ENCODE measurements around the gene SNRNP27.
"Not testable (repeated sequence)": the region's sequence is repeated elsewhere in the genome, so short reads cannot be mapped to it uniquely, and the experiment has no call there.

SNRNP27 gene

DNA sequence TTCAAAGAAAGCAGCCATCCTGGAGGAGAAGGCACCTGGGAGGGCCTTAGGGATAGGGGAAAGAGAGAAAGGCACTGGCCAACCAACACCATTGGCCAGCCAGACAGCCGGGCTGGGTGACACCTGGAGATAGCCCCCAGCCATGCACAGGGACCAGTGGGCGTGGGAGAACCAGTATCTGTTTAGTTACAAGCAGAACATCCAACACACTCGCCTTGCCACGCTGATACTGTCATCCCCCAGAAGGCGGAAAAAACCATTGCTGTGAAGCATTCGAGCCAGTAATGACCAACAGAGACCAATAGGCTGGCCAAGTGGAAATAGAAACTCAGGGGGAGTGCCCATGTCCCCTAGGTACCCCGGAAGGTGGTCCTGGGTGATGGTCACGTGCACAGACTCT, 52.2 kb downstream of the SNRNP27 start:
- Histone ChIP-seq H3K9me3 (ENCODE audit: control insufficient read depth in 5 of 5, low read length in 5 of 5) (no peaks in the 10 kb centered on the region), H3K9ac (ENCODE audit: low read length in 5 of 5) (no peak overlapping the region), H3K4me1 (ENCODE audit: control insufficient read depth in 5 of 5, insufficient read depth in 5 of 5, low read length in 5 of 5) (peaks cover 0 to 13% (median 4%) of the 10 kb centered on the region in 5 donors), H3K4me3 (ENCODE audit: low read depth in 1 of 5, low read length in 5 of 5) (no peak overlapping the region), H3K27ac (ENCODE audit: low read depth, low read length) (no peak overlapping the region), H3K36me3 (ENCODE audit: control insufficient read depth in 5 of 5, insufficient read depth in 5 of 5, low read length in 5 of 5) (peaks cover 11 to 24% (median 14%) of the 10 kb centered on the region in 5 donors), H3K27me3 (ENCODE audit: control insufficient read depth in 5 of 5, insufficient read depth in 4 of 5, low read length in 5 of 5) (peaks cover 0 to 5% (median 0%) of the 10 kb centered on the region in 5 donors)

DNA sequence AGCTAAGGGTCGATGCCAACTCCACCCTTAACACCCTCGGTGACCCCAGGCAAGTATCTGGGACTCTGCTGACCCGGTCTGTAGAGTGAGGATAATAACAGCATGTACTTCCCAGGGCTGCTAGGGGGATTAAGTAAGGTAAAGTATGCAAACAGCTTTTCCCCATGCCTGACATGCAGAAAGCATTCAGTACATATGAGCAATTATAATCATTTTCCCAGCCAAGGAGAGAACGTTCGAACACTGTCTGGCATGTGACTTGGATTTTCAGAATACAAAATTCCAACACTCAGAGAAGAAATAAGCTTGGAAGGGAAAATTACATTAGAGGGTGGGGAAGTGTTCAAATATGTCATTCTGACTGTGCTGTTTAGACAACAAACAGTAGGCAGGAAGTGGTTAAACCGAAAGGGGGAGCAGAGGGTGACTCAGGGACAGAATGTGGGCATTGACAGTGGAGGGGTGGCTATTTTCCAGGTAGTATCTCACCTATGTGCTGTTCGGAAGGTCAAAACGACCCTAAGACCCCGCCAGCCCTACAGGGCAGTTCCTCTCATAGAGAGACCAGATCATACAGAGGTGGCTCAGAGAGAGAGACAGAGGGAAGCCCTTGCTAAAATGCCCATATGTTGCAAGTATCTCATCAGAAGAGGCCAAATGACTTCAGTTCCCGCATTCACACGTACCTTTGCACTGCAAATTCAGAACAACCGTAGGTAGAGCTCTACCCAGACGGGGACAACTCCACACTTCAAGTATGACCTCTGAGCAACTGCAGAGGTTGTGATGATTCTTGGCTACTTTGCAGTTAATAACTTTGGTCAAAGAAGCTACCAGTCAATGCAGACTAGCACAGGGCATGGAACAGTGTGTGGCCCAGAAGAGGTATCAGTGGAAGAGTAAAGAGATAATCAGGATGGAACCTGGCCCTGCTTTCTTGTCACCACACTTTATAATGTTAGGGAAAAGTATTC, 52.9 kb downstream of the SNRNP27 start:
- H3K9me3 ChIP-seq (ENCODE audit: control insufficient read depth in 5 of 5, low read length in 5 of 5): no peaks in the 10 kb centered on the region
- H3K27me3 ChIP-seq (ENCODE audit: control insufficient read depth in 5 of 5, insufficient read depth in 4 of 5, low read length in 5 of 5): peaks cover 0 to 5% (median 0%) of the 10 kb centered on the region in 5 donors
- no peak overlapping the region for H3K4me3 ChIP-seq (ENCODE audit: low read depth in 1 of 5, low read length in 5 of 5)
- H3K4me1 ChIP-seq (ENCODE audit: control insufficient read depth in 5 of 5, insufficient read depth in 5 of 5, low read length in 5 of 5): peaks cover 0 to 13% (median 4%) of the 10 kb centered on the region in 5 donors
- no peak overlapping the region for H3K9ac ChIP-seq (ENCODE audit: low read length in 5 of 5)
- H3K36me3 ChIP-seq (ENCODE audit: control insufficient read depth in 5 of 5, insufficient read depth in 5 of 5, low read length in 5 of 5): peaks cover 11 to 20% (median 12%) of the 10 kb centered on the region in 5 donors
- no peak overlapping the region for H3K27ac ChIP-seq (ENCODE audit: low read depth, low read length)

DNA sequence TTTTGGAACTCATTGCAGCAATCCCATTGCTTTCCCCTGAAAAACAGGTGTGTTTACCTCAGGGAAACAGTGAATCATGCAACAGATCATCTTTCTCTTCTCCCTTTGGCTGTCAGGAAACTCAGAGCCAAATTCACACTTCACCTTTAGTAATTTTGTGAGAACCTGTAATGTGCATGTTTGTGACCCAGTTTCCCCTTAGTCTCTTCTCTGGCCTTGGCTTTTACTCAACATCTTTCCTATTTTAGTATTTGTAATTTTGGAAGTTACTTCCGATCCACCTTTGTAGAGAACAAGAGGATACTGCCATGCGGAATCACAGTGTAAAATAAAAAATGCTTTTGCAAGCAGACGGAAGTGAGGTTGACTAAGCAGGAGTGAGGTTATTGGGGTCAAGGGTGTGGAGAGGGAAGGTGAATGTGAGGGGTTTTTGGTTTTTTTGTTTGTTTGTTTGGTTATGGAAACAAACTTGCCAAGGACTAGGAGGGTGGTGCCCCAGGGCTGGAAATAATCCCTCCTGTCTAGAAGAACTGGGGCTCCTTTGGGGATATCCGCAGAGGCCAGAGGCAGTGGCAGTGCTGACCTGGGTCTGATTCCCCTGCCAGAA, 53.7 kb downstream of the SNRNP27 start:
- Histone ChIP-seq H3K9ac (ENCODE audit: low read length in 5 of 5) (no peak overlapping the region), H3K9me3 (ENCODE audit: control insufficient read depth in 5 of 5, low read length in 5 of 5) (no peaks in the 10 kb centered on the region), H3K4me3 (ENCODE audit: low read depth in 1 of 5, low read length in 5 of 5) (no peak overlapping the region), H3K27ac (ENCODE audit: low read depth, low read length) (no peak overlapping the region), H3K27me3 (ENCODE audit: control insufficient read depth in 5 of 5, insufficient read depth in 4 of 5, low read length in 5 of 5) (peaks cover 0 to 5% (median 0%) of the 10 kb centered on the region in 5 donors), H3K4me1 (ENCODE audit: control insufficient read depth in 5 of 5, insufficient read depth in 5 of 5, low read length in 5 of 5) (peaks cover 0 to 13% (median 4%) of the 10 kb centered on the region in 5 donors), H3K36me3 (ENCODE audit: control insufficient read depth in 5 of 5, insufficient read depth in 5 of 5, low read length in 5 of 5) (peaks cover 4 to 13% (median 11%) of the 10 kb centered on the region in 5 donors)

DNA sequence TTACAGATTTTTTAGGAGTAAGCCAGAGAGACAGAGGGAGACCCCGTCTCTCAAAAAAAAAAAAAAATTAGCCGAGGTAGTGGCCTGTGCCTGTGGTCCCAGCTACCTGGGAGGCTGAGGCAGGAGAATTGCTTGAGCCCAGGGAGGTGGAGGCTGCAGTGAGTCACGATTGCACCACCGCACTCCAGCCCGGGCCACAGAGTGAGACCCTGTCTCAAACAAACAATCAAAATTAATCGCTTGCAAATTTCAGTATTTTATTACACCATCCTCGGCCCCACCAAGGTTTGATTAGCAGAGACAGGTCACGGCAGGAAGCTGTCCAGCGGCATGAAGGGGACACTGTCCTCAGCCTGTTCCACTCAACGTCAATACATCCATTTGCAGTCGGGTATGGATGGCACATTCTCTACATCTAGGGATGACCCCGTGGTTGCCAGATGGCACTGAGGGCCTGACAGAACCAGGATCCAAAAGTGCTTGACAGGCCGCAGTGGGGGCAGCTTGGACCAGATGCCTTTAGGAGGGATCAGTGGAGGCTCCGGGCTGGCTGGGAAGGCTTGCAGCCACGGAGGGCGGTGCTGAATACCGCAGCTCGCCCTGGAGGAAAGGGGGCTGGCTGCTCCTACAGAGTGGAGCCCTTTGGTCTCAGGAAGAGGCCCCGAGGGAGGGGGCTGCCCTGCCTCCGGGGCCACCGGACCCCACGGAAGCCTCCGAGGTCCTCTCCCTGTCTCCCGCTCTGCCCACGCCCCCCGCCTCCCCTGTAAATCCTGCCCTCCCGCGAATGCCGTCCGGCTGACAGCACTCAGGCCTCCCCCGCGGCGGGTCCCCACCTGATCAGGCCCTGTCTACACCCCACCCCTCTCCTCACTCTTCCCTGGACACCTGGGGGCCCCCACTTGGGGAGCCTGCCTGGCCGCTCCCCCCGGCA, 54.5 kb downstream of the SNRNP27 start:
- Histone ChIP-seq H3K4me3 (ENCODE audit: low read depth in 1 of 5, low read length in 5 of 5) (no peak overlapping the region), H3K9ac (ENCODE audit: low read length in 5 of 5) (peak overlapping the region in 1 of 5 donors; percentile 18)

DNA sequence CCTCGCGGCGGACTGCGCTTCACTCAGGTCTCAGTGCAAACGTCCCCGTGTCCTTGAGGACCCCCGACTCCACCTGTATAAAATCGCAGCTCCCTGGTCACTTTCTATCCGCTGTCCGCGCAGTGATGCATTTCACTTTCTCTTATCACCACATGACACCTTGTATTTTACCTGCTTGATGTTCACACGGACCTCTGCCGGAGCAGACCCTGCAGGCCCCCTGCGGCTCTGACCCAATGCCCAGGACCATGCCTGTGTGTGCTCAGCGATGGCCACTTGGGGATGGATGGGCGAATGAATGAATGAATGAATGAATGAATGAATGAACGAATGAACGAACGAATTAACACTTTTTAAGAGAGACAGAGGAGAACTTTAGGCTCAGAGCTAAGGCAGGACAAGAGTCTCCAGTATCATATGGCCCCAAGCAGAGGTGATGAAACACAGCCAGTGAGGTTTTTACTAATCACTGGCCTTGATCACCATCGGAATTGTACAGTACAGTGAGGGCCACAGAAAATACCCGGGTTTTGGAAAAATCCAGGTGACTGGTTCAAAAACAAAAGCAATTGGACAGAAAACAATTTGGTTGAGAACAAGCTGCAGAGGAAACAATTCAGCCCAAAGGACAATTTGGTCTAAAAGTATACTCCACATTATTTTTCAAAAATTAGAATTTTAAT, 55.3 kb downstream of the SNRNP27 start:
- Histone ChIP-seq H3K9ac (ENCODE audit: low read length in 5 of 5) (no peak overlapping the region), H3K27me3 (ENCODE audit: control insufficient read depth in 5 of 5, insufficient read depth in 4 of 5, low read length in 5 of 5) (peaks cover 0 to 5% (median 0%) of the 10 kb centered on the region in 5 donors), H3K27ac (ENCODE audit: low read depth, low read length) (no peak overlapping the region), H3K4me3 (ENCODE audit: low read depth in 1 of 5, low read length in 5 of 5) (no peak overlapping the region), H3K36me3 (ENCODE audit: control insufficient read depth in 5 of 5, insufficient read depth in 5 of 5, low read length in 5 of 5) (no peaks in the 10 kb centered on the region), H3K9me3 (ENCODE audit: control insufficient read depth in 5 of 5, low read length in 5 of 5) (no peaks in the 10 kb centered on the region), H3K4me1 (ENCODE audit: control insufficient read depth in 5 of 5, insufficient read depth in 5 of 5, low read length in 5 of 5) (peaks cover 0 to 18% (median 8%) of the 10 kb centered on the region in 5 donors)

More for the DNA sequence above, 54.5 kb downstream of the SNRNP27 start:
- peaks cover 0 to 5% (median 4%) of the 10 kb centered on the region in 5 donors for H3K36me3 ChIP-seq (ENCODE audit: control insufficient read depth in 5 of 5, insufficient read depth in 5 of 5, low read length in 5 of 5)
- no peak overlapping the region for H3K27ac ChIP-seq (ENCODE audit: low read depth, low read length)
- no peaks in the 10 kb centered on the region for H3K9me3 ChIP-seq (ENCODE audit: control insufficient read depth in 5 of 5, low read length in 5 of 5)
- peaks cover 0 to 5% (median 0%) of the 10 kb centered on the region in 5 donors for H3K27me3 ChIP-seq (ENCODE audit: control insufficient read depth in 5 of 5, insufficient read depth in 4 of 5, low read length in 5 of 5)
- peaks cover 0 to 18% (median 8%) of the 10 kb centered on the region in 5 donors for H3K4me1 ChIP-seq (ENCODE audit: control insufficient read depth in 5 of 5, insufficient read depth in 5 of 5, low read length in 5 of 5)

DNA sequence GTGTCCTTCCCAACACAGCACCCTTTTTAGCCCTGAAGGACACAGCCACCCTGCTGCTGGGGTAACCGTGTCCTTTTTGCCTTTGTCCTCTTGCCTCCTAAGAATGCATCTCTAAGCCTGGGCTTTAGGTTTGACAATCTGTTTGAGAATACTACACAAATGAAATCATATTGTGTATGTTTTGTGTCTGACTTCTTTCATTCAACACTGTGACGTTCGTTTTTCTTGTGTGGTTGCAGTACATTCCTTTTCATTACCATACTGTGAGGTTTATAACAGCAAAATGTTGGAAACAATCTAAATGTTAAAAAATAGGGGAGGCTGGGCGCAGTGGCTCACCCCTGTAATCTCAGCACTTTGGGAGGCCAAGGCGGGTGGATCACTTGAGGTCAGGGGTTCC, 56.5 kb downstream of the SNRNP27 start:
- peaks cover 0 to 18% (median 5%) of the 10 kb centered on the region in 5 donors for H3K4me1 ChIP-seq (ENCODE audit: control insufficient read depth in 5 of 5, insufficient read depth in 5 of 5, low read length in 5 of 5)
- H3K9me3 ChIP-seq (ENCODE audit: control insufficient read depth in 5 of 5, low read length in 5 of 5): no peaks in the 10 kb centered on the region
- peaks cover 0 to 5% (median 0%) of the 10 kb centered on the region in 5 donors for H3K27me3 ChIP-seq (ENCODE audit: control insufficient read depth in 5 of 5, insufficient read depth in 4 of 5, low read length in 5 of 5)
- no peak overlapping the region for H3K4me3 ChIP-seq (ENCODE audit: low read depth in 1 of 5, low read length in 5 of 5)
- H3K27ac ChIP-seq (ENCODE audit: low read depth, low read length): no peak overlapping the region
- H3K36me3 ChIP-seq (ENCODE audit: control insufficient read depth in 5 of 5, insufficient read depth in 5 of 5, low read length in 5 of 5): no peaks in the 10 kb centered on the region
- H3K9ac ChIP-seq (ENCODE audit: low read length in 5 of 5): no peak overlapping the region

DNA sequence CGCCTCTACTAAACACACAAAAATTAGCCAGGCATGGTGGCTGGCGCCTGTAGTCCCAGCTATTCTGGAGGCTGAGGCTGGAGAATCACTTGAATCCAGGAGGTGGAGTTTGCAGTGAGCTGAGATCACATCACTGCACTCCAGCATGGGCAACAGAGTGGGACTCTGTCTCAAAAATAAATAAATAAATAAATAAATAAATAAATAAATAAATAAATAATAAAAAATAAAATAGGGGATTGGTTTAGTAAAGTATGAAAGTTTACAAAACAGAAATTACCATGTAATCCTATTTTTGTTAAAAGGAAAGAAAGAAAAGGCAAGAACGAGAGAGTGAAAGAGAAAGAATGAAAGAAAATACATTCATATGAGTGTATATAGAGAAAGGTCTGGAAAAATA, 56.9 kb downstream of the SNRNP27 start:
- H3K4me3 ChIP-seq (ENCODE audit: low read depth in 1 of 5, low read length in 5 of 5); H3K27me3 ChIP-seq (ENCODE audit: control insufficient read depth in 5 of 5, insufficient read depth in 4 of 5, low read length in 5 of 5); H3K9ac ChIP-seq (ENCODE audit: low read length in 5 of 5); H3K36me3 ChIP-seq (ENCODE audit: control insufficient read depth in 5 of 5, insufficient read depth in 5 of 5, low read length in 5 of 5); H3K27ac ChIP-seq (ENCODE audit: low read depth, low read length); H3K9me3 ChIP-seq (ENCODE audit: control insufficient read depth in 5 of 5, low read length in 5 of 5): not testable (repeated sequence)
- peaks cover 0 to 18% (median 5%) of the 10 kb centered on the region in 5 donors for H3K4me1 ChIP-seq (ENCODE audit: control insufficient read depth in 5 of 5, insufficient read depth in 5 of 5, low read length in 5 of 5)

DNA sequence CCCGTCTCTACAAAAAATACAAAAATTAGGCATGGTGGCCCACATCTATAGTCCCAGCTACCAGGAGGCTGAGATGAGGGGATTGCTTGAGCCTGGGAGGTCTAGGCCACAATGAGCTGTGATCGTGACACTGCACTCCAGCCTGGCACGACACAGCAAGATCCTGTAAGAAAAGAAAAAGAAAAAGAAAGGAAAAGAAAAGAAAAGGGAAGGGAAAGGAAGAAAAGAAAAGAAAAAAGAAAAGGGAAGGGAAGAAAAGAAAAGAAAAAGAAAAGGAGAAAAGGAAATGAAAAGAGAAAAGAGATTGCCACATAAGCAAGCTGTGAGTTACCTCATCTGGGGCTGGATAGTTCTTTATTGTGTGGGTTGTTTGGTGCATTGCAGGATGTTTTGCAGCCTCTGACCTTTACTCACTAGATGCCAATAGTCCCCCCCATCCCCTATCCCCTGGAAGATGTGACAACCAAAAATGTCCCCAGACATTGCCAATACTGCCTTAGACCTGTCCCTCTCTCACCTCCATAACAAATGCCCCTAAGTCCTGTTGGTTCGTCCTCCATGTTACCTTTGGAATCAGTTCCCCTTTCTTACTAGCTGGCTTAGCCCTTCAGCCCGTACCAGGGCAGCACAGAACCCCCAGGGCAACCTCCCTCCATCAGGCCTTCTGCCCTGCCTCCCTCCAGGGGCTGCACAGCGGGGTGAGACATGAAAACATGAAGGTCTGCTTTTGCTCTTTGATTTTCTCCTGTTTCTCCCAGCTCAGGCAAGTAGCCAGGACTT, 58.8 kb downstream of the SNRNP27 start:
- Histone ChIP-seq H3K9ac (ENCODE audit: low read length in 5 of 5) (no peak overlapping the region), H3K27ac (ENCODE audit: low read depth, low read length) (no peak overlapping the region), H3K4me3 (ENCODE audit: low read depth in 1 of 5, low read length in 5 of 5) (no peak overlapping the region)

More for the DNA sequence above, 58.8 kb downstream of the SNRNP27 start:
- H3K27me3 ChIP-seq (ENCODE audit: control insufficient read depth in 5 of 5, insufficient read depth in 4 of 5, low read length in 5 of 5): peaks cover 0 to 5% (median 0%) of the 10 kb centered on the region in 5 donors
- no peaks in the 10 kb centered on the region for H3K9me3 ChIP-seq (ENCODE audit: control insufficient read depth in 5 of 5, low read length in 5 of 5)
- no peaks in the 10 kb centered on the region for H3K36me3 ChIP-seq (ENCODE audit: control insufficient read depth in 5 of 5, insufficient read depth in 5 of 5, low read length in 5 of 5)
- H3K4me1 ChIP-seq (ENCODE audit: control insufficient read depth in 5 of 5, insufficient read depth in 5 of 5, low read length in 5 of 5): peaks cover 0 to 18% (median 4%) of the 10 kb centered on the region in 5 donors

Data from subcutaneous abdominal adipose tissue (tissue), 5 donors.